Activated naive CD4-positive, alpha-beta T cell treated with anti-CD3 and anti-CD28 coated beads, Interleukin-2, amount 10 ng/mL, durations not matched to agents 7 days and 5 days (primary cell): ENCODE results near the gene SMARCA2.

Experiments
- CTCF ChIA-PET: fragments of 350-600 bp; sonication (Branson Sonifier 250); formaldehyde crosslinking; loops from one replicate; lab custom pipeline; 2021; ENCODE audit warnings: antibody characterized with exemption; lab: Charles Lee
- DNase-seq: peaks from one replicate; pipeline ENCODE4 v3.0.0-alpha.2; 2020
- H3K27ac Mint-ChIP-seq: one replicate; pipeline ENCODE4 v1.8.0; 2021; ENCODE audit warnings: mild to moderate bottlenecking, moderate library complexity, mixed read lengths
- H3K27me3 Mint-ChIP-seq: one replicate; pipeline ENCODE4 v1.8.0; 2021; ENCODE audit warnings: mild to moderate bottlenecking, mixed read lengths
- H3K36me3 Mint-ChIP-seq: one replicate; pipeline ENCODE4 v1.8.0; 2021; ENCODE audit warnings: mixed read lengths
- H3K4me1 Mint-ChIP-seq: one replicate; pipeline ENCODE4 v1.8.0; 2021; ENCODE audit warnings: mixed read lengths
- H3K4me3 Mint-ChIP-seq: one replicate; pipeline ENCODE4 v1.8.0; 2021; ENCODE audit warnings: mild to moderate bottlenecking, moderate library complexity, mixed read lengths
- H3K9me3 Mint-ChIP-seq: one replicate; pipeline ENCODE4 v1.8.0; 2021; ENCODE audit warnings: mixed read lengths

SMARCA2 gene

GRCh38 chr9:2230362-2230761, 215.2 kb downstream of the SMARCA2 start:
- CTCF ChIA-PET = no interaction called here
- H3K27me3 Mint-ChIP-seq = peaks cover 4% of the 10 kb centered on the region
- H3K27ac Mint-ChIP-seq = no peak overlapping the region
- no peak for DNase-seq
- no peak overlapping the region for H3K4me3 Mint-ChIP-seq
- H3K36me3 Mint-ChIP-seq = no peaks in the 10 kb centered on the region
- peaks cover 15% of the 10 kb centered on the region for H3K4me1 Mint-ChIP-seq
- no peaks in the 10 kb centered on the region for H3K9me3 Mint-ChIP-seq

GRCh38 chr9:2231101-2231500, 216.0 kb downstream of the SMARCA2 start:
- H3K36me3 Mint-ChIP-seq = no peaks in the 10 kb centered on the region
- H3K27ac Mint-ChIP-seq = no peak overlapping the region
- H3K27me3 Mint-ChIP-seq = peaks cover 4% of the 10 kb centered on the region
- no peak for DNase-seq
- H3K4me1 Mint-ChIP-seq = peaks cover 15% of the 10 kb centered on the region
- H3K4me3 Mint-ChIP-seq = no peak overlapping the region
- CTCF ChIA-PET = interaction anchor here (0.7 kb wide), 1 partner anchor 26 kb away, joined by 3 read pairs; no protein-coding TSS in a partner anchor
- H3K9me3 Mint-ChIP-seq = no peaks in the 10 kb centered on the region

- no peak overlapping the region for H3K4me3 Mint-ChIP-seq
- H3K9me3 Mint-ChIP-seq = no peaks in the 10 kb centered on the region
- CTCF ChIA-PET = interaction anchor here (1.1 kb wide), 1 partner anchor 626 kb away, joined by 4 read pairs; no protein-coding TSS in a partner anchor
- H3K36me3 Mint-ChIP-seq = no peaks in the 10 kb centered on the region
- peaks cover 4% of the 10 kb centered on the region for H3K27me3 Mint-ChIP-seq
- no peak overlapping the region for H3K27ac Mint-ChIP-seq
- DNase-seq = no peak
- peaks cover 15% of the 10 kb centered on the region for H3K4me1 Mint-ChIP-seq
Measured at GRCh38 chr9:2231829-2232228, 216.7 kb downstream of the SMARCA2 start.

DNA sequence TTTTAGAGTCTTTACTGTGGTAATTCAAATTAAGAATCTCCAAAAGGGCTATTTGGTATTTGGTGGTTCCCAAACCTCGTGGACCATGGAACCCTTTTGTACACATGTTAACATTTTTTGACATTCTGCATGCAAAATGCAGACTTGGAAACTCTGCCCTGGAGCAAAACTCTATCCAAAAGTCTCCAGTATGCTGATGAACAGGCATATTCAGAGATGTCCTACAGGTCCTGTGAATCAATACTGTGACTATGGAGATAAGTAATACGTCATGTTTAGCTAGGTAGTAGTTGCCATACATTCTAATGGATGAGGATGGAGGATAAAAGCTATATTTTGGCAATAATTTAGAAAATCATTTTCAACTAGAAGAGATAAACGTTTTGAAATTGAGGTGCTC, 218.1 kb downstream of the SMARCA2 start:
- H3K4me3 Mint-ChIP-seq = no peak overlapping the region
- no peak overlapping the region for H3K27ac Mint-ChIP-seq
- H3K36me3 Mint-ChIP-seq = no peaks in the 10 kb centered on the region
- H3K27me3 Mint-ChIP-seq = peaks cover 2% of the 10 kb centered on the region
- DNase-seq = no peak
- CTCF ChIA-PET = no interaction called here
- H3K9me3 Mint-ChIP-seq = no peaks in the 10 kb centered on the region
- H3K4me1 Mint-ChIP-seq = peaks cover 13% of the 10 kb centered on the region

DNA sequence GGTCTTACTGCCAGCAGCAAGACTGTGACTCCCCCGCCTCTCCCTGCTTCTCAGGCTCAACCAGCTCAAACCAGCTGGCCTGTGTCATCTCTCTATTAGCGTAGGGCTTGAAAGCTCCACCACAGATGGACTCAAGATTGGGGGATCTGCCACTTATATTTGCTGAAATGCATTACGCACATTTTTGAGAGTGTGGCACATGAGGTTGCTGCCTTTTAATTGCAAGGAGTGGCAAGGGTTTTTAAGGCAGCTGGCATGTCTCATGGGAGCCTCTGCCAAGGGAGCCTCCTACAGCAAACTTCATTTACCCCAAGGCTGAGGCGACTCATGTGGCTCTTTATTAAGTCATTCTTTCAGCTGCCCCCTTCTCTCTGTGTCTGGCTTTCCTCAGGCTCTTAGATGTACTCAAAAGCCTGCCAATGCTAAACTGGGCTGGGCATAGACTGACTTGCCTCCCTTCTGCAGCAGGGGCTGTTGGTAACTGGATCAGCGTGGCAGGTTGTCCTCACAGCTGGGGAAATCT, 219.3 kb downstream of the SMARCA2 start:
- Mint-ChIP-seq H3K4me1 (peaks cover 2% of the 10 kb centered on the region), H3K4me3 (no peak overlapping the region), H3K27ac (no peak overlapping the region), H3K27me3 (no peaks in the 10 kb centered on the region), H3K9me3 (no peaks in the 10 kb centered on the region), H3K36me3 (no peaks in the 10 kb centered on the region)
- CTCF ChIA-PET = no interaction called here
- no peak for DNase-seq

DNA sequence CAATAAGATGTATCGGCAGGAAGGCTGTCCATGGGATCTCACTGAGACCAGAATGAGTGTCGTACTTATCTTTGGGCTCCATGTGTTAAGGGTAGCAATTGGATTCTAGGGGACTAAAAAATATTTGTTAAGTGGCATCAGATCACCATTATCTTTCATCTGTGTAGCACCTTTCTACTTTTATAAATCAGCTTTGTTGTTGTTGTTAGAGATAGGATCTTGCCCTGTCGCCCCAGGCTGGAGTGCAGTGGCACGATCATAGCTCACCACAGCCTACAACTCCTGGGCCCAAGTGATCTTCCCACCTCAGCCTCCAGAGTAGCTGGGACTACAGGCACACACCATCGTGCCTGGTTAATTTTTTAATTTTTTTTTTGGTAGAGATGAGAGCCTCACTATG, 220.5 kb downstream of the SMARCA2 start:
- Mint-ChIP-seq H3K4me1 (no peaks in the 10 kb centered on the region), H3K36me3 (no peaks in the 10 kb centered on the region), H3K9me3 (no peaks in the 10 kb centered on the region), H3K4me3 (no peak overlapping the region), H3K27ac (no peak overlapping the region), H3K27me3 (peaks cover 6% of the 10 kb centered on the region)
- CTCF ChIA-PET = no interaction called here
- no peak for DNase-seq

GRCh38 chr9:2236850-2237249, 221.7 kb downstream of the SMARCA2 start:
- CTCF ChIA-PET = no interaction called here

DNA sequence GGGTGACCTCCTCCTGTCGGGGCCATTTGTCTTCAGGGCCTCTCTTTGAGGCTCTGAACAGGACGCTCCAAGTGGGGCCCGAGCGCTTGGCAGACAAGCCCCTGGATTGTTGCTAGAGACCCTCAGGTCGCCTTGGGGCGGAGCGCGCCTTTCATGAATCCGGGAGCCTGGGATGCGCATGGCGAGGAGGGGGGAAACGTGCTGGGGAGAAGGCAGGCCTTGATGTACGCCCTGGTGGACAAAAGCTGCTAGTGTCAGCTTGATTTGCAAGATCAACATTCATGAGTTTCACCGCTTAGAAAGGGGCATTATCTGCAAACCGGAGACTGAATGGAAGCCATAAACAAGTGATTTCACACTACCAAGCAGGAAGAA, 226.3 kb downstream of the SMARCA2 start:
- Mint-ChIP-seq H3K4me3 (peak overlapping the region; percentile 65), H3K27me3 (peaks cover 42% of the 10 kb centered on the region), H3K36me3 (no peaks in the 10 kb centered on the region), H3K27ac (no peak overlapping the region), H3K9me3 (no peaks in the 10 kb centered on the region), H3K4me1 (peaks cover 14% of the 10 kb centered on the region)
- CTCF ChIA-PET = interaction anchor here (1.3 kb wide), 2 partner anchors 12 to 104 kb away, joined by 3 read pairs; no protein-coding TSS in a partner anchor
- peak; percentile 22 for DNase-seq

More at GRCh38 chr9:2236850-2237249, 221.7 kb downstream of the SMARCA2 start:
- Mint-ChIP-seq H3K9me3 (no peaks in the 10 kb centered on the region), H3K4me3 (no peak overlapping the region), H3K4me1 (peaks cover 5% of the 10 kb centered on the region), H3K36me3 (no peaks in the 10 kb centered on the region), H3K27me3 (peaks cover 14% of the 10 kb centered on the region), H3K27ac (no peak overlapping the region)
- DNase-seq = no peak

DNA sequence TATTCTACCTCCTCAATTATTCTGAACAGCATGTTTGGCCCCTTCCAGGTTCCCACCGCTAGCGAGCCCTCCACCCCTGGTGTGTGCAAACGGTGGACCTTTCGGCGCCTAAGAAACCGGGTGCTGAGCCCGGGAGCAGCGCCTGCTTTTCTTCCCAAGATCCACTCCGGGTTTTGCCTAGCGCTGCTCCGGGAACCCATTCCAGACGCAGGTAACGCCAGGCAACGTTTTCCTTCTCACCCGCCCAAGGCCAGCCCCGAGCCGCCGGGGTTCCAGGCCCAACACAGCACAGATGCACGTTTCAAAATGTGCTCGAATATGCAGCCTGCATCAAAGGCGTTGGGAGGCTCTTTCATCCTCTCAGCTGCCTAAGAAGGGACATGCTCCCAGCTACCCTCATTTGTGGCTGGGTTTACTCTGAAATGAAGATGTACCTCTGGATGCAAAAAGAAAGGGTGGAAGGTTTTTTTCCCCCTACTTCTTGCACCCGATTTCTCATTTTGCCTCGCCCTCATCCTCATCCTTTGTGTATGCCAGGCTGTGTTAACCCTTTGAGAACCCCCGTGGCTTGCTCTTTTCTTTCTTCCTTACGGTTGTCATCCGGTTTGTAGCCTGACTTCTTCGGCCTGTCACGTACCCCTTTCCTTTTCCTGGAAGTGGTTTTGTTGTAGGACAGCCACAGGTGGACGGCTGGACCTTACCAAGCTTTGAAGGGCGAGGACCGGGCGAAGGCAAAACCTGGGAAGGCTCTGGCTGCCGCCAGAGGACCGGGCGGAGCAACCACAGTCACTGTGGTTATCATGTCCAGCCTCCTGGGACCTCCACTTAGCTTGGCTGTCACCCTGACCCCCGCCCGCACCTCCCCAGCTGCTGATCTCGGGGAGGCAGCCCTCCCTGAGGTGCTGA, 226.9 kb downstream of the SMARCA2 start:
- Mint-ChIP-seq H3K4me1 (peaks cover 14% of the 10 kb centered on the region), H3K36me3 (no peaks in the 10 kb centered on the region), H3K4me3 (peak overlapping the region; percentile 65), H3K27me3 (peaks cover 43% of the 10 kb centered on the region), H3K9me3 (no peaks in the 10 kb centered on the region), H3K27ac (peak overlapping the region; percentile 49)
- CTCF ChIA-PET = interaction anchor here (1.3 kb wide), 2 partner anchors 13 to 104 kb away, joined by 3 read pairs; no protein-coding TSS in a partner anchor
- peak; percentile 74 for DNase-seq

- Mint-ChIP-seq H3K9me3 (no peaks in the 10 kb centered on the region), H3K27ac (no peak overlapping the region), H3K4me3 (peak overlapping the region; percentile 36), H3K4me1 (peaks cover 14% of the 10 kb centered on the region), H3K36me3 (no peaks in the 10 kb centered on the region), H3K27me3 (peaks cover 43% of the 10 kb centered on the region)
- no peak for DNase-seq
- CTCF ChIA-PET = interaction anchor here (1.3 kb wide), 1 partner anchor 14 kb away, joined by 3 read pairs; no protein-coding TSS in a partner anchor
Measured at GRCh38 chr9:2242831-2243330, 227.7 kb downstream of the SMARCA2 start.
